ENCODE results near the gene DGKI.

Gene DGKI

DNA sequence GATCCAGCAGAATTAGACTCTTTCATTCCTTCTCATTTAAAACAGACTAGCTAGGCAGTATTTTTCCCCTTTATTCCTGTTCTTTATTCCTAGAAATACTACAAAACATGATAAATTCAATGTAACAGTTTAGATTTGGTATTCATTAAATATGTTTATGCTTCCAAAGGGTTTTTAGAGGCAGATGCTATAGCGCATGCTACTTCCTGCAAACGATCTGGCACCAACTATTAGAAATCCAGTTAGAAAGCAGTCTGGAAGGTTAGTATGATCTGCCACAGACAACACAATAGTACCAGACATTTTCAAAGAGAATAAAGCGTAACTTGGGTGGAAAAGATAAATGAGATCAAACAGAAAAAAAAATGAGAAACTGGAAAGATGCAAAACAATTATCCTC, 439.7 kb downstream of the DGKI start:
- no peak for DNase-seq (ENCODE audit: low read depth)

DNA sequence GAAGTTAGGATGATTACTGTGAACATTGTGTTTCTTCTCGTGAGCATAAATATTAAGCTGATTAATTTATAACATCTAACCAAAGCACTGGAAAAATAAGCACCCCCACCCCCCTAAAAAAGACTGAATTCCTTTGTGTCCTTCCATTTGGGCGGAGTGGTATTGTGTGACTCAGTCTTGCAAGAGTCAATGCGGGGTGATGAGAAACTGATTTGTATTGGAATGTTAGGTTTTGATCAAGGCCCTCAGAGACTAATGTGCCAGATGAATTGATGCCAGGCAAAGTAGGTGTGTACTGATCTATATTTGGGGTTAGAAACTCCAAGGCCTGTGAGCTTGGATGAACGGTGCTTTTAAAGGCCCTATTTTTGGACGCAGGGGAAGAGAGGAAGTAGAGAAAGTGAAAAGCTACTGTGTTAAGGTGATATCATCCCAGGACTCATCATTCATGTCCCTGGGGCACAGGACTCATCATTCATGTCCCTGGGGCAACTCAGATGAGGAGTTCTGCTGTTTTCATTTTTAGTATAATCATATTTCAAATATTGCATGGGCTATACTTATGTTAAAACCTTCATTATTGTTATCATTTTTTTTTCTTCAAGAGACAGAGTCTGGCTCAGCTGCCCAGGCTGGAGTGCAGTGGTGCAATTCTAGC, 442.0 kb downstream of the DGKI start:
- no peak for DNase-seq (ENCODE audit: low read depth)

DNA sequence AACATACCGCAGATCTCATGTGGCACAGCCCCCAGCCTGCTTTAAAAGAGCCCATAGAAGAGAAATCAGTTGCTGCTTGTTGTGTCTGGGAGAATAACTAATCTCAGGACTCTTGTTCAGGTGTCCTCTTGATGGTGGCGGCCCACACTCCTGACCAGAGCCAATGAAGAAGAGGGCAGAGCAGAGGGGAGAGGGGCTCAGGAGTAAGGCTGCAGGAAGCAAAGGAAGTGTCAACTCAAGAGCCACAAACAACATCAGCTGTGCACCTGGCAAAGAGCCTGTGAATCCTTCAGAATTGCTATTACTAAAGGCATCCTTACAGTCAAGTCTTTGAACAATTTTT, 443.4 kb downstream of the DGKI start:
- no peak for DNase-seq (ENCODE audit: low read depth)

DNA sequence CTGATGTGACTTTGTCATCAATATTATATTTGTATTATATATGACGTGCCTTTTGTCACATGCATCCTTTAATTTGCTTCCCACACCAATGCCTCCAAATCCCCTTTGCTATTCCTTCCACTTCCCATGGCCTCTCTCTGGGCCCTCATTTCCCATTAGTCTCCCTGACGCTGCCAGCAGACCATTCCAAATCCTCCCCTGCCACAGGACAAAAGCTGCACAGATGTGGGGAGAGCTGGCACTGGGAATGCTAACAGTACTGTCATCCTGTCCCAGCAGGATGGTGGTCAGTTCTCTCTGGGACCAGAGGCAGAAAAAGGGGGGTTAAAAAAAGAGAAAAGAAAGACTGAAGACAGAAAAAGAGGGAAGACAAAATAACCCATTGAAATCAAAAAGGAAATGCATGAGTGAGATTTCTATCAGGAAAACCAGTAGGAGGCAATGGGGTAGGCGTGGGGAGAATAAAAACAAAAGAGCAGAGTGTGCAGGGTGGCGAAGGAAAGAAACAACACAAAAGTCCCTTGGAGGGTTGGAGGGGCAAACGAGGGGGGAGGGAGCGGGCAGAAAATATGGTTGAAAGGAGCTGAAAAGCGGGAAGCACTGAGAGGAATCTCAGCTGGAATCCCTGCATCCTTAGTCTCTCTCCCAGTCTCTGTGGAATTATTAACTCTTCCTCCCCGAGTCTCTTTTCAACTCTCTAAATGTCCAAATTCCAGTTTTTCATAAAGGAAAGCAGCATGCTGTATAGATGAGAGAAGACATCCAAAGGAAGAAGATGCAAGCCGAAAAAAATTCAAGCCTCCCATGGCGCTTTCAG, 444.0 kb downstream of the DGKI start:
- no peak for DNase-seq (ENCODE audit: low read depth)

DNA sequence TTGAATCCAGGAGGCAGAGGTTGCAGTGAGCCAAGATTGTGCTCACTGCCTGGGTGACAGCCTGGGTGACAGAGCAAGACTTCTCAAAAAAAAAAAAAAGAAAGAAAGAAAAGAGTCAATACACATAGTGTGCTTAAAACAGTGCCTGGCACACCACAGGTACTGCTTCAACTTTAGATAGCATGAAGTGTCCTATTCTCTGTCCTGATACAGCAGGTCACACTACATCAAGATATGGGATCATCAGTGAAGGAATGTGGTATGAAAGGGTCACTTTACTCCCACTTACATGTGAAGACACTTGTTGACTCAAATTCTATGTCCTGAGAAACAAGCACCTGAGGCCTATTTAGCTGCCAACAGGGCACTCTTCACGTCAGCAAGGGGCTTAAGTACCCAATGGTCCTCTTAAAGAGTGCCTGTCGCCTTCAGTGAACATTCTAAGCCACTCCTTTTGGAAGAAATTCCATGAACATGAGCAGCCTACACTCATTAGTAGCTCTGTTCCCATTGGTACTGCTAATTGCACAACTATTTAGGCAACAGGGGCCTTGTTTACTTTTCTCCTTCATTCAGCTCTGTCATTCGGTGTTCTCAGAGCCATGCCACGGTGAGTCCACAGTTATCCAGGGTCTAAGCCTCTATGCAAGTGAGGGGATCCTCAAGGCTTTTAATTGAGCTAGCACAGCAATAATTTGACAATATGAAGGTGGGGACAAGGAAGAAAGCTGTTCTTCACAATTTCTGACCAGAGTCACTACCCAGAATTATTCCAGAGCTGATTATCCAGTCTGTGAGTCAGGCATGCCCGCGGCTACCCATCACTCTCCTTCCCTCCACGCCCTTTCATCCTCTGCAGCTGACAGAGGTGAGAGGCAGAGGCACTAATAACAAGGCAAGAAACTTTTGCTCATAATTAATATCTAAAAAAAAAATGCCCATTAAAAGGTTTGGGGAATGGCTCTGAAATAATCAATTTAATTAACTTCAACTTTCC, 446.6 kb downstream of the DGKI start:
- peak; percentile 76 for DNase-seq (ENCODE audit: low read depth)

DNA sequence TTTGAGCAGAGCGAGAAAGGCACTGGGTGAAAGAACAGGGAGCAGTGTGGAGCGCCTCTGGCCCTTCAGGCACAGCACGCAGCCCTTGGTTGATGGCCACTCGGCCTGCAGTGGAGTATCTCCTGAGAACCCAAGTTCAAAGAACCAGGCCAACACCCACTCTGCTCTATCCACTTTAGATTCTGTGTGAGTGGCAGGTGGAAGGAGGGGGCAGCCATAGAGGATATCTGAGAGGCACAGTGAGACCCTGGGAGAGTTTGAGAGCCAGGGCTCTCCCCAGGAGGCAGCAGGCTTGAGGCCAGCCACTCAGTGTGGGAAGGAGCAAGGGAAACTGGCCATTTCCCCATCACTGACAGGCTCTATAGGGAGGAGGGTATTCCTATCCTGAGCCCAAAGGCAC, 450.7 kb downstream of the DGKI start:
- no peak for DNase-seq (ENCODE audit: low read depth)

DNA sequence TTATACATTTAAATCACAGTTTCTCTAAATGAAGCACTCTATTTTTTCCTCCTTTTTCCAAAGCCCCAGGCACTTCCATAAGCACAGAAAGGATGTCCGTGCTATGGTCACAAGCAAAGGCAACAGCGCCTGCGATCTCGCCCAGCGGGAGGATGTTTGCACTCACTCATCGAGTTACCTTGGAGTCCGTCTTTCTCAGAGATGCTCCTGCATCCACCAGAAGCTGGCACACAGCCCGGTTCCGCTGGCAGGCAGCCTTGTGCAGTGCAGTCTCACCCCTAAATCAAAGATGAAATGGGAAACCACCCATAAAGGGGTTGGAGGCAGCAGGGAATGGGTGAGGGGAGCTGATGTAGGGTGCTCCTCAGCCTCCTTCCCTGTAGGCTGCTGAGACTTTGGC, 451.4 kb downstream of the DGKI start:
- DNase-seq (ENCODE audit: low read depth), result no peak

DNA sequence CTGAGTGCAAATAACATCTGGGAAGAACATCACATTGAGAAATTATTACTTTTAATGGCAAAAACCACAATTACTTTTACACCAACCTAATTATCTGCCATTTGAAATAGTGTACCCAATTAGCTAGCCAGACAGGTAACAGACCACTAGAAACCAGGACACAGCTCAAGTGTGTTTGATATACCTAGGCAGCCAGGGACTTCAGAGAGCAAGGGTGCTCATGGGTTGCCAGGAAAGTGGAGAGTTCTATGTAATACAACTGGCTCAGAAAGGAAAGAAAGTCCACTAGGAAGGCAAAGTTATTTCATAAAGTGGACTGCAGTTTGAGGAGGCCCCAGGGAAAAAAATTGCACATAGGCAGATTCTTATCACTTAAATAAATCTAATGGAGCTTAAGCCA, 453.2 kb downstream of the DGKI start:
- DNase-seq (ENCODE audit: low read depth), result no peak

DNA sequence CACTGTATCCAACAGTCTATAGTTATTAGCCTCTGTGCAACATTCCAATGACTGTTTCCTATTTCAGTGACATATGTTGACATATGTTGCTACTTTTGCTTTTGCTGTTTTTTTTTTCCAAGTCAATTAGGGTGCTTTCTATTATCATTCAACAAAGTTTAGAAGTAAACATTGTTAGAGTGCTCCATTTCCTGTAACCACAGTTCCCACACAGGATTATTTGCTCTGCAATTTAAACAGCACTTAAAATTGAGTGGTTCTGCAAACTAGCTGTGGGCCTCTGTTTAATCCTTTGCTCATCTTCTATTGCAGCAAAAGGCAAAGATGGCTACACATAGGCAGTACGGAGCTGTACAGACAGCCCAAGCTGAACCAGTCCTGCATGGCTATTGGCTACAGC, 456.7 kb downstream of the DGKI start:
- DNase-seq (ENCODE audit: low read depth), result no peak

DNA sequence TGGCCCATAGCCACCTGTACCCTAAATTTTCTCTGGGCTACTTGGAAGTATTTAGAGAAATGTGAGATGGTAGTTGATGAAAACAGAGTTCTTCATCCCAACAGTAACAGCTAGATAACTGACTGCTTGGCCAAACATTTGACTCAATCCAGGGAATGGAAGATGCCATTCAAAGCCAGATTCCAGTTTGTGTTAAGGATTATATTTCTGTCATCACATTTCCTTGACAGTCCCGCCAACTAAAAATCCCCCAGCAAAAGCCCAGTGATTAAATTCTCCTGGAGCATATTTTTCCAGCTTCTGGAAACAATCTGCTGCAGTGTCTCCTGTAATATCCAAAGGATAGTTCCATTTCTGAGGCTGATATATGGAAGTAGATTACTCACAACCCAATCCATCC, 457.9 kb downstream of the DGKI start:
- DNase-seq (ENCODE audit: low read depth), result no peak

DNA sequence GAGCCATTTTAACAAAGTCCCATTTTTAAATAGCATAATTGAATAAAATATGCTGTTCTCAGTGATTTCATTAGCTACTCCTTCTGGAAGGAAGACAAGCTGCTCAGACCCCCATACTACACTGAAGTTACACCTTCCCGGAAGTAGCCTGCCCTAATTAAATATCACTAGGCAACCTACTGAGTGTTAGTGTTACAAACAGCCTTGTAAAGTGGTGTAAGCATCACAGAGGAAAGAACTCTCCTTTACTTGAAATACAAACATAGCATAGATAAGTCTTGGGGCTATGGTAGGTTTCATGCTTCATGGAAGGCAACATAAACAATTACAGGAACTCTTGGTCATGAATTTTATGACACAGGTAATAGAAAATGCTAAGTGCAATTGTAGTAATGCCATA, 459.8 kb downstream of the DGKI start:
- DNase-seq (ENCODE audit: low read depth), result no peak

DNA sequence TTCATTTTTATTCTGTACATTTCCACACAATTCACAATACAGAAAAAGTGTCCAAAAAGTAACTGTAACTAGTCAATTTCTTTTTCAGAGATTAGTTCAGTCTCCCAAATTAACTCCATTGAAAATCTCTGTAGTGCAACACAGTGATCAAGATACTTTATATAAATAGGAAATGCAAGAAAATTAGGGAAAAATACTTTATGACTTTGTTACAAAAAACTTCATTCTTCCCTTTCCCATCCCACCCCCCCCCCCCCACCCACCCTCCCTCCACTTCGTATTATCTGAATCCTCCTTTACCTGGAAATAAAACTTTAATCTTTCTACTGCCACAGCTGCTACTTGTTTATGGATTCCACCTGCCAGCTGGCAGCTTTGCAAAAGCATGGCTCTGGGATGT, 465.7 kb downstream of the DGKI start:
- no peak for DNase-seq (ENCODE audit: low read depth)

DNA sequence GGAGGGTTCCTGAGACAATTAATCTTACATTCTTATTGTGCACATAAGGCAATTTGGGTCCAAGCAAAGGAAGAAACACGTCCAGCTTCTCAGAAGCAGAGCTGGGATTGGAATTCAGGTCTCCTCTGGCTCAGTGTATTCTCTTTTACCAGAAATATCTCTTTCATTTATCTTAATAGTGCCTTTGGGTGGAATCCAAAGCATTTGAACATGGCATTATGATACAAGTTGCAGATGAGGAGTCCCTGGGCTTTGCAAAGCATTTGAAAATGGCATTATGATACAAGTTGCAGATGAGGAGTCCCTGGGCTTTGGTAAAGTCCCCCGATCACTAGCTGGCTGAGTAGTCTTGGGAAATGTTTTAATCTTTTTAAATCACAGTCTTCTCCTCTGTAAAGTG, 473.3 kb downstream of the DGKI start:
- no peak for DNase-seq (ENCODE audit: low read depth)

DNA sequence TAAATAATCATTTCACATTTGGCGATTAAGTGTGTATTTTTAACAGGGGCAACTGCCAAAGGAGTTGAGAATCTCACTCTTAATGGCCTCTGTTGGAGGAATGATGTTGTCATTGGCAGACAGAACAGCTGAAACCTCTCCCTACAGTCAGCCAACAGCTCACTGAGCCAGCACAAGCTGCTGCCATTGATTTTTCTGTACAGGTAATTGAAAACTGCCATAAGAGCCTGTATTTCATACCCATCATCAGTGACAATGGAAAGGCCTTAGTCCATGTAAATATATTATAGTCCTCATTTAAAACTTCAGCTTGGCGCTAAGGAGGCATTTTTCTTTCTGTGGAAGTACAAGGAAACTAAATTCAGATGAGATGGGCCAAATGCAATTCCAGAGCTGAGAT, 475.2 kb downstream of the DGKI start:
- no peak for DNase-seq (ENCODE audit: low read depth)

DNA sequence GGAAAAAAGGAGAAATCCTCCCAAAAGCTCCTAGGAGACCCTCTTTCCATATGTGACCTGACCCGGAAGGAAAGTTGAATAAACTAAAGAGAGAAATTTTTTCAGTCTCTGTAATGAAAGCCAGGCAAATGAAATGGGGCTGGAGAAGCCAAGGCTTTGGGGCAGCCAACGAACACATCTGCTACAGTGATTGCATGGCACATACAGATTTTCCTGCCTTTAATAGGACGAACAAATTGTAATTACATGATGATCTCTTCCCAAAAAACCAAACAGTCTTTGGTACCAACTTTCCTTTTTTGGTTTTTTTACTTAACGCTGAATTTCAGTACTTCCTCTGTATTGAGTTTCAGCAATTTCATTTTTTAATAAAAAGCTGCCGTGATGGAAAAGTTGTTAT, 479.8 kb downstream of the DGKI start:
- no peak for DNase-seq (ENCODE audit: low read depth)

DNA sequence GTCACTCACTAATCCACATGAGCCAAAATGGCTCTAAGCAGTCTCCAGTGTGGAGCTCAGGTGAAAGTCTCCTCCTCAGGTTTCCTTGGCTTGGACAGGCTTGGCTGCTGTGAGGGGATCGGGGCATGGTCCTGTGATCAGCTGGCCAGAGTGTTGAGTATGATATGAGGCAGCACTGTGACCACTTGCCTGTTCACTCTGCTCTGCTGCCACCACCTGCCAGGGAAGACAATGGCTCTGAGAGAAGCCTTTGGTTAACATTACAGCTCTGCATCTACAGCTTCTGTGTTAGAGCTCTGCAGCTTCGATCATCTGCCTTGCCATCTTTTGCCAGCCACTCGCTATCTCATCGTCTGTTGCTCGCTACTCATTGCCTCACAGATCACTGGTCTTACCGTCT, 483.1 kb downstream of the DGKI start:
- DNase-seq (ENCODE audit: low read depth), result no peak

DNA sequence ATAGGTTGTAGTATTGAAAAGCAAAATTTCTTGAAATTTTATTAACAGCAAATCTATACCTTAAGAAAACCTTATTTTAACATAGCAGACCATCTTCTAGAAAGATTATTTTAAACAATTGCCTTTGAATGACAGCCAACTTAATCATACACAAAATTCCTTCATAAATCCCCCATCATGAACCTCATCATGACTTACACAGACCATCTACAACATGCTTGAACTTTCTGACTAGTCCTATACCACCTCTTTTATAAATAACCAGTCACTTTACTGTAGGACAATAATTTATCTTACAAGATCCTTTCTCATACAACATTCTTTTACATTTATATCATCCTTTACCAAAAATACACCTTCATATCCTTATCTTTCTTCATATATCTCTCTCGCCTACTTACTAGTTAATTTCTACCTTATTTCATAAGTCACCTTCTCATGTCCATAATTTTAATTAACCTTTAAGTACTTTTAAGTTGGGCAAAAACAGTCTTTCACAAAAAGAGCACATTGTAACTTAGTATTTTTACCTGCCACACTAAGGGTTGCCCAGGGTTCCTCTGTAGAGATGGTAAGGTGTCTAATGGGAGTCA, 486.6 kb downstream of the DGKI start:
- DNase-seq (ENCODE audit: low read depth), result no peak

DNA sequence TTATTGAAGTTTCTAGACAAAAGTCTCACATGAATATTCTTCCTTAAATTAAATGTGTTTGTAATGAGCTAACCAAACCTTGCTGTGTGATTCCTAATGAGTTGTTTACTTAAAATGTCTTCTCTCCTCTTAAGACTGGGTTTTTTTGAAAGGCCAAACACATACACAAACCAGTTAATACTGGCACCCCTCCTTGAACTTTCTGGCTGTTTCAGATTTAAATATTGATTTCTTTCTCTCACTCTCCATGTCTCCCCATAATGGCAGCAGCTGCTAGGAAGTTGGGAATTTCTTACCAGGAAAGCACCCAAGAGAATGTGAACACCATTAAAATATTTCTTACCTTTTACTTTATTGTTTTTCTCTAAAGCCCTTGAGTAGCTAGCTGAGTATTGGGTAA, 491.8 kb downstream of the DGKI start:
- no peak for DNase-seq (ENCODE audit: low read depth)

DNA sequence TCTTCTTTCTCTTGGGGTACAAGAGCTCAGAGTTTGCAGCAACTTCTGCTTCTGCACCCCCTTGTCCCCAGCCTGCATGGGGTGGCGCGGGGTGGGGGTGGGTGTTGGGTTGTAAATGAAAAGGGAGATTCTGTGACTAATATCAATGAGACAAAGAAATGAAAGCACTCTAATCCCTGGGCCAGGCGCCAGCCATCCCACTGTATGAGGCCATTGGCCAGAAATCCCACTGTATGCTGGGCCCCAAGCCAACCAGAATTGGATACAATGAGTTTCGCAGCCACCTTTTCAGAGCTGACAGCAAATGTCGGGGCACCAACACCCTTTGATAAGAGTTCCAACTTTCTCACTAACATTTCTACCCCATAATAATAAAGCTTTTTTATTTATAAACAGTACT, 492.4 kb downstream of the DGKI start:
- no peak for DNase-seq (ENCODE audit: low read depth)

DNA sequence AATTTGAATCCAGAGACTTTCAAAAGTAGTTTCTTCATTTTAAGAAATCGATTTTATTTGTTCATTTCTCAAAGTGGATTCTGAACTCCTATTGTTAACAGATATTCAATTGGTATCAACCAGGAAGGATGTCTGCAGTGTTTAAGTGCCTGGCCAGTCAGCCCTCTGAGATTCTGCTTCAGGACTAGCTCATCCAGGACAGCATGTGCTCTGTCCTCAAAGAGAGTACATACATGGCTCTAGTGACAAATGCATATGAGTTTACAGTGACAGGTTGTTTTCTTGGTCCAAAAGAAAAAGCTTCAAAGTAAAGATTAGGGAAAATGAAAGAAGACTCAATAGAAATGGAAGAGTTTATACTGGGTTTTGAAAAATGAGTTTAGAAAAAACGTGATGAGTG, 494.8 kb downstream of the DGKI start:
- DNase-seq (ENCODE audit: low read depth), result no peak

DNA sequence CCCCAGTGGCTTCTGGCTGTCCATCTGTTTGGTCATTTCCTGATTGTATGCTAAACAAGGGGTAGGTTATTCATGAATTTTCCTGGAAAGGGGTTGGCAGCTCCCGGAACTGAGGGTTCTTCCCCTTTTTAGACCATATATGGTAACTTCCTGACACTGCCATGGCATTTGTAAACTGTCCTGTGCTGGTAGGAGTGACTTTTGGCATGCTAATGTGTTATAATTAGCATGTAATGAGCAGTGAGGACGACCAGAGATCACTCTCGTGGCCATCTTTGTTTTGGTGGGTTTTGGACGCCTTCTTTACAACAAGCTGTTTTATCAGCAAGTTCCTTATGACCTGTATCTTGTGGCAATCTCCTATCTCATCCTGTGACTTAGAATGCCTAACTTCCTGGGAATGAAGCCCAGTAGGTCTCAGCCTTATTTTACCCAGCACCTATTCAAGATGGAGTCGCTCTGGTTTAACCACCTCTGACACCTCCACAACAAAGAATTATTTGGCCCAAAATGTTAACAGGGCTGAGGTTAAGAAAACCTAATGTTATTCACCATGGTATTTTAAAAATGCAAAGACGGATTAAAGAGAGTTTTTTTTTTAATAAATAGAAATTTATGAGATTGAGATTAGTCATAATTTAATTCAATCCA, 500.9 kb downstream of the DGKI start:
- DNase-seq (ENCODE audit: low read depth), result no peak

DNA sequence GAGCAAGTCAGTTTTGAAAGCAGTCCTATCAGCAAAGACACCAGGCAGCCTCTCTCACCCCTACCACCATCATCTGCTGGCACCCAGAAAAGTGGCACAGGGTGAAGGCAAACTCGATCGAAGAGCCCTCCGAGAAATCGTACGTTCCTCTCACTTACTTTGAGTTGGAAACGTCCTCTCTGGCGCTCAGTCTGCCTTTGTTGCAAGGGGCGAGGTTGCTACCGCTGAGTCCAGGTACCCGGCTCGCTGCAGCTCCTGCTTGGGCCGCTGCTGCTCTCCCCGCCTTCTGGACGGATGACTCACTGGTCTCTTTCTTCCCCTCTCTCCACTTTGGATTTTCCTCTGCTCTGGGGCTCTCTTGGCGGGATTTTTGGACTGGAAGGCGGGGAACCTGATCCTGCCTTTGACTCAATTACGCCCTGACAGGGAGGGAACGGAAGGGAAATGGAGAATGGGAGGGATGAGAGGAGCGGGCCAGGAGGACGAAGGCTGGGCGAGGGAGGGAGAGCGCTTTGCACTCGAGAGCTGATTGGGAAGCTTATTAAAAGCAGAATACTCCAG, 503.4 kb downstream of the DGKI start, which contains the start of gene PTN:
TSS of gene PTN (minus strand) at position 453 of the 561 bp plus-strand sequence. CDS start 88,760 bp downstream, outside the sequence.
- peak; percentile 70 for DNase-seq (ENCODE audit: low read depth)

All from EH (cell line).